Measurements from ENCODE around the gene GOLT1B. TPM values are rescaled to one million over a fixed set of nuclear protein-coding genes. Genes with fewer than 3 reads are reported as not detected.
A peak's percentile ranks its signal among the peaks of the same experiment; 100 is the strongest.

Gene GOLT1B
- total and polyA plus RNA-seq, 9 of the 15 experiments (the other 6 are each of a cell fraction or from before 2014, with no cell fraction given): 9.4 to 66.1 (median 26.7) TPM

- TF ChIP-seq ZBTB7A (IDR thresholded peaks at IDR 0.05; ENCODE audit: borderline replicate concordance, control insufficient read depth, low read depth, low read length) (no peak), ZNF318 (IDR thresholded peaks at IDR 0.05; ENCODE audit: borderline replicate concordance in 1 of 2, low read depth in 1 of 2) (peak in 1 of 2 experiments; percentile 62; a peak in 1 of 4 replicates), TCF7L2 (IDR thresholded peaks at IDR 0.05; ENCODE audit: low read depth, low read length) (no peak), MAZ (CRISPR knock-in tag; conservative IDR thresholded peaks at IDR 0.05 in 1 of 2, IDR thresholded peaks at IDR 0.05 in 1 of 2) (no peak), CXXC5 (CRISPR knock-in tag; IDR thresholded peaks at IDR 0.05) (peak; percentile 45; the same call in 1 of the 2 replicates), NEUROD1 (IDR thresholded peaks at IDR 0.05; ENCODE audit: borderline replicate concordance, low read depth, low read length, partially characterized antibody) (peak; percentile 84), SRSF1 (IDR thresholded peaks at IDR 0.05; ENCODE audit: low read depth, low read length) (no peak), MEIS2 (IDR thresholded peaks at IDR 0.05; ENCODE audit: partially characterized antibody) (no peak), RREB1 (CRISPR knock-in tag; IDR thresholded peaks at IDR 0.05) (no peak)
Measured at GRCh38 chr12:21501258-21502163, at the start of gene GOLT1B, which contains the start of gene RECQL (continued).

All from K562 (cell line).